Measurements from ENCODE around the gene PRUNE2.
"Not testable (repeated sequence)": the region's sequence is repeated elsewhere in the genome, so short reads cannot be mapped to it uniquely, and the experiment has no call there.

PRUNE2 gene

DNA sequence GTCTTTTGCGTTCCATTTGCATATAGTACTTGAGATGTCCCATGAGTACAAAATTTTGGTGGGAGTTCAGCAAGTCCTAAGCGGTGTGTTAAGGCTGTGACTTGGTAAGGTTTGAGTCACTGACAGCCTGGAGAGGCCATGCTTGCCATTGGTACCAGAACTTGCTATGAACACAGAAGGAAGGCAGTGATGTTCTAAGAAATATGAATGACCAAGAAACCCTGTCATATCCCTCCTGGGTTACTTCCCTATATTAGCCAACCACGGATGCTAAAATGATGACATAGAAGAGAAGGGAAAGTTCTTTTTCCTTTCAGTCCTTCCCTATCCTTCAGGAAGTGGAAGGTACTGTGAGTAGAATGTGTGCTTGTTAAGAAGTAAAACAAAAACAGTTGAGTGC, 310.3 kb downstream of the PRUNE2 start:
- Histone ChIP-seq H3K27me3 (peaks cover 0 to 10% of the 10 kb centered on the region in 2 donors), H3K9me3 (no peaks in the 10 kb centered on the region), H3K4me1 (no peaks in the 10 kb centered on the region), H3K27ac (no peak overlapping the region), H3K4me3 (no peak overlapping the region), H3K36me3 (no peaks in the 10 kb centered on the region)
- no peak for TF ChIP-seq CTCF (IDR thresholded peaks at IDR 0.05)
- intact Hi-C loops (cut with DNase I; ENCODE audit: low total_unique reads) = no loop called here
- DNase-seq = no peak

DNA sequence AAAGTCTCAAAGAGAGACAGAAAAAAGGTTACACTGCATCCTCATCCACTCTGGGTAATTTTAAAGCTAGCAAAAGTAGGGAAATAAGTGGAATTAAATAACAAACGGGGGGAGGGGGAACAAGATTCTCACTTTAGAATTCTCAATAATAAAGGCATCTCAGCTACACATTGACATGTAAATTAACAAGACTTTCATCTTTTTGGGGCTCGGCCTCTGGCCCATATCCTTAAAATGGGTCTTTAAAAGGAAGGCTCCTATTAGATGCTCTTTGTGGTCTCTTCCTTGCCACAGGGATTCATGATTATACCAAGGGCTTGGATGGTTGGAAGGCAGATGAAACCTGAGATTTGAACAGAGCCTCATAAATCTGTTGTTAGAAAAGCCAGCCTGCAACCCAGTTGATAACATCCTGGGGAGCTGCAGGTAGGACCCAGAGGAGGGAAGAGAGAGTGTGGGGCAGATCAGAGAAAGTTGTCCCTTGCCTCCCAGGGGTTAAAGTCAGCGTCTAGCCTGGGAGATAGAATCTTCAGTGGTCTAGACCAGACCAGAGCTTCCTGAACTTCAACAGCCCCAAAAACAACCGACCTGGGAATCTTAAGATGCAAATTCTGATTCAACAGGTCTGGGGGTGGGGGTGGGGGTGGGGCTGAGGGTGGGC, 311.0 kb downstream of the PRUNE2 start:
- H3K27me3 ChIP-seq = peaks cover 0 to 10% of the 10 kb centered on the region in 2 donors
- DNase-seq = no peak
- H3K4me1 ChIP-seq = no peaks in the 10 kb centered on the region
- intact Hi-C loops (cut with DNase I; ENCODE audit: low total_unique reads) = no loop called here
- no peak overlapping the region for H3K27ac ChIP-seq
- H3K36me3 ChIP-seq = no peaks in the 10 kb centered on the region
- no peak for TF ChIP-seq CTCF (IDR thresholded peaks at IDR 0.05)
- H3K9me3 ChIP-seq = no peaks in the 10 kb centered on the region
- H3K4me3 ChIP-seq = no peak overlapping the region

DNA sequence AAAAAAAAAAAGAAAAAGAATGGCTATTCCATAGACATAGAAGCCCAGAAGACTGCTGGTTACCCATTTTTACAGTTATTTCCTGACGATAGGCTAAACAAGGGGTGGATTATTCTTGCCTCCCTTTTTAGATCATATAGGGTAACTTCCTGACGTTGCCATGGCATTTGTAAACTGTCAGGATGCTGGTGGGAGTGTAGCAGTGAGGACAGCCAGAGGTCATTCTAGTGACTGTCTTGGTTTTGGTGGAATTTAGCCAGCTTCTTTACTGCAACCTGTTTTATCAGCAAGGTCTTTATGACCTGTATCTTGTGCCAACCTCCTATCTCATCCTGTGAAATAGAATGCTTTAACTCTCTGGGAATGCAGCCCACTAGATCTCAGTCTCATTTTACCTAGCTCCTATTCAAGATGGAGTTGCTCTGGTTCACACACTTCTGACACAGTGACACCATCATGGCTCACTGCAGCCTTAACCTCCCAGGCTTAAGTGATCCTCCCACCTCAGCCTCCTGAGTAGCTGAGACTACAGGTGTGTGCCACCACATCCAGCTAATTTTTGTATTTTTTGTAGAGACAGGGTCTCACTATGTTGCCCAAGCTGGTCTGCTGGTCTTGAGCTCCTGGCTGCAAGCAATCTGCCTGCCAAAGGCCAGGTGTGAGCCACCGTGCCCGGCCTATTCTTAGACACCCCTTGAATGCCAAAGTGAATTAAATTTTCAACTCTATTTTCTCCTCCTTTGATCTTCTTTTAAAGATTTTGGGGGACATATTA, 311.8 kb downstream of the PRUNE2 start:
- H3K27me3 ChIP-seq = peaks cover 0 to 10% of the 10 kb centered on the region in 2 donors
- H3K27ac ChIP-seq; H3K4me3 ChIP-seq; intact Hi-C loops (cut with DNase I; ENCODE audit: low total_unique reads); H3K9me3 ChIP-seq; DNase-seq; H3K4me1 ChIP-seq; H3K36me3 ChIP-seq: not testable (repeated sequence)

DNA sequence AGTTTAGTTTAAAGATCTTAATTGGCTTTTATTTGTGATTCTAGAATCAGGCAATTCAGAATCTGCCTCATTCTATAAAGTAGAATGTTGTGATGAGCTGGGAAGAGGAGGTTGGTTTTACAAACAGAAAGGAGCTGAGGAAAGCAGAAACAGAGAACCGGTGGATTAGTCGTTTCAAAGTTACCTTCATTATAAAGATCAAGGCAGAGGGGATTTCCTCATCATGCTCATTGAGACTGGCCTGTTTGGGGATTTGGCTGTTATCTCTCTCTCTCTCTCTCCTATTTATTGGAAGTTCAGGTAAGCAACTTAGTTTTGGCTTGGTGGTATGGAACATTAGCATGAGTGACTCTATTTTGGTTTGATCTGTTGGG, 313.0 kb downstream of the PRUNE2 start:
- no peaks in the 10 kb centered on the region for H3K36me3 ChIP-seq
- no peak for TF ChIP-seq CTCF (IDR thresholded peaks at IDR 0.05)
- no peak for DNase-seq
- no peaks in the 10 kb centered on the region for H3K4me1 ChIP-seq
- H3K27me3 ChIP-seq = peaks cover 0 to 10% of the 10 kb centered on the region in 2 donors
- intact Hi-C loops (cut with DNase I; ENCODE audit: low total_unique reads) = no loop called here
- H3K9me3 ChIP-seq = no peaks in the 10 kb centered on the region
- no peak overlapping the region for H3K27ac ChIP-seq
- H3K4me3 ChIP-seq = no peak overlapping the region

DNA sequence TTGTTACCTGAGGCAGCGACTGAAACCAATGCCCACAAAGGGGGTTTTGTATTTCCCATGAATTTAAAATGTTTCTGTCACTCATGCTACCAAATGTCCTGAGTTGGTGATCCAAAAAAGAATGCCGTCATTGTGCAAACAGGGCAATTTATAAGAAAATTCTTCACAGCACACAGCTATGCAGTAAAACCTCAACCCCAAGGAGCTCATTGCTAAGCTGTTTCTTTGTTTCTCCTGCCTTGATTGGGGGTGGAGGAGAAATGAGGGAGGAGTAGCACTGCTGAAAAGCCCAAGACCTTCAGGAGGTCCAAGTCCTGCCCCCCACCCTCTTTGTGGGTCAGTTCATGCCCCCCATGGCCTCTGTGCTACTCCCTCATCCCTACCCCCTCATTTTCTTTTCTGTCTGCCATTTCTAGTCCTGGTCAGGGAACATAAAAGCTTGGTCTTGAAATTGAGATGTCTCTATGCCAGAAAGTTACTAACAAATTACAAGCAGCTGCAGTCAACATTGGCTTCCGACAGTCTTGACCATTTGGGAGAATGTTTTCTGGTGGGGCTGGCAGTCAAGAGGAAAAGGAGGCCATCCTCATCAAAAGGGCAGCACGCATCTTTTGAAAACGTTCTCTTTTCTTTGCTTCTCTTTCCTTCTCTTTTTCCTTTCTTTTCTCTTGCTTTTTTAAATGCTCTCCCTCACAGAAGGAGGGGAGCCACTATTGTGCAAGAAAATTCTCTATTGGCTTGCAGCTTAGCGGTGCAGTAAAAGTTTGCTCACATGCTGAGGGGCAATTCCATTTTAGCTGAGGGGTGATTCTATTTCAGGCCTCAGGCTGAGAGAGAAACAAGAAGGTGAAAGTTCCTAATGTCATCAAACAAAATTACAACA, 313.6 kb downstream of the PRUNE2 start:
- intact Hi-C loops (cut with DNase I; ENCODE audit: low total_unique reads) = no loop called here
- no peak for TF ChIP-seq CTCF (IDR thresholded peaks at IDR 0.05)
- H3K4me1 ChIP-seq = no peaks in the 10 kb centered on the region
- DNase-seq = no peak
- no peak overlapping the region for H3K27ac ChIP-seq
- no peak overlapping the region for H3K4me3 ChIP-seq
- no peaks in the 10 kb centered on the region for H3K9me3 ChIP-seq
- no peaks in the 10 kb centered on the region for H3K36me3 ChIP-seq
- peaks cover 0 to 10% of the 10 kb centered on the region in 2 donors for H3K27me3 ChIP-seq
